Measurements from ENCODE around the gene ZNF804B. TPM values are rescaled to one million over a fixed set of nuclear protein-coding genes. Genes with fewer than 3 reads are reported as not detected.

ZNF804B gene
- total RNA-seq, 1 experiment from 2014 or later: not detected

DNA sequence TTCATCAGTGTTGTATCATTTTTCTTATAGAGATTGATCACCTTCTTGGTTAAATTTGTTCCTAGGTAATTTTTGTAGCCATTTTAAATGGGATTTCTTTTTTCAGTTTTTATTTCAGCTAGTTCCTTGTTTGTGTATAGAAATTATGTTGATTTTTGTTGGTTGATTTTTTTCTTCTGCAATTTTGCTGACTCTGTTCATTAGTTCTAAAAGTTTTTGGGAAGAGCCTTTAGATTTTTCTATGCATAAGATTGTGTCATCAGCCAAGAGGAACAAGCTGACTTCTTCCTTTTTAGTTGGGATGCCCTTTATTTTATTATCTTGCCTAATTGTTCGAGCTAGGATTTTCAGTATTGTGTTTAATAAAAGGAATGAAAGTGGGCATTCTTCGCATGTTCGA, 258.2 kb downstream of the ZNF804B start:
- Histone ChIP-seq H3K23me2 (ENCODE audit: insufficient read length, low read depth, low read length, poor library complexity, severe bottlenecking) (no peaks in the 10 kb centered on the region), H2BK12ac (ENCODE audit: insufficient read length, low read depth, low read length) (no peak overlapping the region), H4K5ac (ENCODE audit: insufficient read length, low read depth, low read length) (no peak overlapping the region), H2AFZ (ENCODE audit: low read length) (no peak overlapping the region), H4K91ac (ENCODE audit: insufficient read length, low read depth, low read length) (no peak overlapping the region), H4K20me1 (ENCODE audit: control insufficient read depth, insufficient read depth, insufficient read length) (no peaks in the 10 kb centered on the region), H3K27me3 (ENCODE audit: insufficient read depth, low read length) (no peaks in the 10 kb centered on the region), H3T11ph (ENCODE audit: low read length) (no peak overlapping the region), H3K4me1 (ENCODE audit: insufficient read depth, low read length) (no peaks in the 10 kb centered on the region), H2BK20ac (ENCODE audit: low read depth, low read length, poor library complexity, severe bottlenecking) (no peak overlapping the region), H3K4ac (ENCODE audit: low read depth, low read length) (no peak overlapping the region), H2BK120ac (ENCODE audit: low read depth, low read length, poor library complexity, severe bottlenecking) (no peak overlapping the region), H3K9me3 (ENCODE audit: control insufficient read depth, low read depth, low read length) (no peaks in the 10 kb centered on the region), H3K4me2 (ENCODE audit: insufficient read depth, insufficient read length, low read length) (no peak overlapping the region), H4K8ac (replicated peaks; ENCODE audit: insufficient read length, low read depth, low read length) (no peak overlapping the region), H3K79me1 (ENCODE audit: insufficient read depth, low read depth, low read length, poor library complexity, severe bottlenecking) (no peaks in the 10 kb centered on the region), H2BK5ac (ENCODE audit: insufficient read length, low read length) (no peak overlapping the region), H2AK5ac (ENCODE audit: insufficient read length, low read length) (no peak overlapping the region), H3K23ac (ENCODE audit: insufficient read length, low read depth, low read length) (no peak overlapping the region), H3K27ac (ENCODE audit: insufficient read length, low read depth, low read length) (no peak overlapping the region), H3K18ac (ENCODE audit: insufficient read length, low read depth, low read length) (no peak overlapping the region), H3K14ac (ENCODE audit: insufficient read depth, low read length) (no peak overlapping the region), H2BK15ac (ENCODE audit: low read depth, low read length) (no peak overlapping the region), H3K79me2 (ENCODE audit: insufficient read depth, low read length) (no peaks in the 10 kb centered on the region), H3K56ac (ENCODE audit: insufficient read length, low read depth, low read length) (no peak overlapping the region), H3K9ac (ENCODE audit: extremely low read depth, insufficient read length, low read length) (no peak overlapping the region)
- Mint-ChIP-seq H3K36me3 (ENCODE audit: insufficient read depth in 1 of 3, low read depth in 3 of 3) (peaks cover 4 to 28% (median 7%) of the 10 kb centered on the region in 3 experiments), H3K9me3 (peaks cover 21% of the 10 kb centered on the region in 2 experiments), H3K4me1 (no peaks in the 10 kb centered on the region), H3K4me3 (no peak overlapping the region), H3K27ac (no peak overlapping the region), H3K27me3 (ENCODE audit: low read depth) (no peaks in the 10 kb centered on the region)
- WGBS (ENCODE audit: extremely low coverage, insufficient read length, low lambda C conversion rate): no CpG with 5 or more reads among the region's 3 CpGs
- TF ChIP-seq, protein P1, sequence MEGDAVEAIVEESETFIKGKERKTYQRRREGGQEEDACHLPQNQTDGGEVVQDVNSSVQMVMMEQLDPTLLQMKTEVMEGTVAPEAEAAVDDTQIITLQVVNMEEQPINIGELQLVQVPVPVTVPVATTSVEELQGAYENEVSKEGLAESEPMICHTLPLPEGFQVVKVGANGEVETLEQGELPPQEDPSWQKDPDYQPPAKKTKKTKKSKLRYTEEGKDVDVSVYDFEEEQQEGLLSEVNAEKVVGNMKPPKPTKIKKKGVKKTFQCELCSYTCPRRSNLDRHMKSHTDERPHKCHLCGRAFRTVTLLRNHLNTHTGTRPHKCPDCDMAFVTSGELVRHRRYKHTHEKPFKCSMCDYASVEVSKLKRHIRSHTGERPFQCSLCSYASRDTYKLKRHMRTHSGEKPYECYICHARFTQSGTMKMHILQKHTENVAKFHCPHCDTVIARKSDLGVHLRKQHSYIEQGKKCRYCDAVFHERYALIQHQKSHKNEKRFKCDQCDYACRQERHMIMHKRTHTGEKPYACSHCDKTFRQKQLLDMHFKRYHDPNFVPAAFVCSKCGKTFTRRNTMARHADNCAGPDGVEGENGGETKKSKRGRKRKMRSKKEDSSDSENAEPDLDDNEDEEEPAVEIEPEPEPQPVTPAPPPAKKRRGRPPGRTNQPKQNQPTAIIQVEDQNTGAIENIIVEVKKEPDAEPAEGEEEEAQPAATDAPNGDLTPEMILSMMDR (conservative IDR thresholded peaks at IDR 0.05): no peak
- DNase-seq: no peak

All from H9 (cell line).